Measurements from ENCODE around the gene TSC1. TPM values are rescaled to one million over a fixed set of nuclear protein-coding genes. Genes with fewer than 3 reads are reported as not detected.

TSC1 gene
- total and polyA plus RNA-seq, 2 experiments from 2014 or later: 19.5 to 47.8 TPM

DNA sequence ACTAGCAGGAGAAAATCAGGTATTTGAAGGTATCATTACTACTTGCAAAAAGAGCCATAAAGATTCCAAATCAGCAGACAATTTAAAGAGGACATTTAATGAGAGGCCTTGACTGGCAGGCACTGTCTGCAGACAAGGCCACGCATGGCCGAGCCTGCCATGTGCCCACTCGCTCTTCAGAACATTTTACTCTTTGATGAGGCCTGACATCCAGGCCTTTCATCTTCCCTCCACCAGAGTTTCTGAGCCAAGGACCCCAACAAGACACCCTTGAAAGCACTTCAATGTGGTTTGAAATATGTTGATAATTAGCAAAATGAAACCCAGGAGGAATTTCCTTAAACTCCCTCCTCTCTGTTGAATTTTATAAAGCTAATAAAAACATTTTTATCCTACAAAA is 82.8 kb downstream of the TSC1 start:
- TF ChIP-seq CTCF (IDR thresholded peaks at IDR 0.05; ENCODE audit: poor library complexity): no peak
- TF ChIP-seq EZH2phosphoT487 (IDR thresholded peaks at IDR 0.05; ENCODE audit: low read depth, severe bottlenecking, unreplicated experiment): no peak
- TF ChIP-seq EZH2 (IDR thresholded peaks at IDR 0.05; ENCODE audit: borderline replicate concordance): no peak
- WGBS (ENCODE audit: low lambda C conversion rate, missing lambda C conversion rate): 78% methylated on average over 3 of the region's 3 CpGs
- DNase-seq (ENCODE audit: low spot score): no peak

DNA sequence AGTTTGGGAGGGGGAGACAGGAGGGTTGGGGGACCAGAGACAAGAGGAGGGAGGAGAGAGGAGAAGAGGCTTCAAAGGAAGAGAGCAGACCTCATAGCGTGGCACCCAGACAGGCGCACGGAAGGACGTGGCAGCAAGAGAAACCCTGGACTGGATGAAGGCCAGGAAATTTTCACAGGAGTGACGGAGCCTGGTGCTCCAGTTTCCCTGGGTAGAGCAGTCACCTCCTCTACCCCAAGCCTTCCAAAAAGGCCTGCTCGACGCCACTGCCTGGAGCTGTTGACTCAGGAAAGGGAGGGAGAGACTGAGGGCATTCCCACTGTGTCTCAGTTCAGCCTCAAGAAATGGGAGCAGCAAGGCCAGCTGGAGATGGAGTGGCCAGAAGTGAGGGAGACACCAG is 85.7 kb downstream of the TSC1 start:
- H3K4me1 ChIP-seq (ENCODE audit: insufficient read depth): peaks cover 7% of the 10 kb centered on the region
- H3K4me2 ChIP-seq: no peak overlapping the region
- H2AFZ ChIP-seq: no peak overlapping the region
- no peaks in the 10 kb centered on the region for H3K79me2 ChIP-seq
- DNase-seq (ENCODE audit: low spot score): no peak
- H3K27ac ChIP-seq: no peak overlapping the region
- H4K20me1 ChIP-seq (ENCODE audit: insufficient read depth, poor library complexity, severe bottlenecking): no peaks in the 10 kb centered on the region
- H3K27me3 ChIP-seq: no peaks in the 10 kb centered on the region
- no peaks in the 10 kb centered on the region for H3K36me3 ChIP-seq (replicated peaks; ENCODE audit: insufficient read depth, low read depth)
- no peaks in the 10 kb centered on the region for H3K9me3 ChIP-seq (ENCODE audit: low read depth)
- H3K9me2 ChIP-seq (replicated peaks; ENCODE audit: insufficient read depth): no peaks in the 10 kb centered on the region
- WGBS (ENCODE audit: low lambda C conversion rate, missing lambda C conversion rate): 79% methylated on average over 7 of the region's 7 CpGs
- no peak for TF ChIP-seq EZH2phosphoT487 (IDR thresholded peaks at IDR 0.05; ENCODE audit: low read depth, severe bottlenecking, unreplicated experiment)
- no peak for TF ChIP-seq CTCF (IDR thresholded peaks at IDR 0.05; ENCODE audit: poor library complexity)
- TF ChIP-seq EZH2 (IDR thresholded peaks at IDR 0.05; ENCODE audit: borderline replicate concordance): no peak
- H3K4me3 ChIP-seq: no peak overlapping the region

More for the DNA sequence above, 82.8 kb downstream of the TSC1 start:
- Histone ChIP-seq H3K9me3 (ENCODE audit: low read depth) (no peaks in the 10 kb centered on the region), H4K20me1 (ENCODE audit: insufficient read depth, poor library complexity, severe bottlenecking) (no peaks in the 10 kb centered on the region), H2AFZ (no peak overlapping the region), H3K4me3 (no peak overlapping the region), H3K9me2 (replicated peaks; ENCODE audit: insufficient read depth) (no peaks in the 10 kb centered on the region), H3K4me2 (no peak overlapping the region), H3K79me2 (no peaks in the 10 kb centered on the region), H3K36me3 (replicated peaks; ENCODE audit: insufficient read depth, low read depth) (no peaks in the 10 kb centered on the region), H3K4me1 (ENCODE audit: insufficient read depth) (peaks cover 7% of the 10 kb centered on the region), H3K27ac (no peak overlapping the region), H3K27me3 (no peaks in the 10 kb centered on the region)

- Histone ChIP-seq H3K4me1 (ENCODE audit: insufficient read depth) (peaks cover 7% of the 10 kb centered on the region), H3K9me2 (replicated peaks; ENCODE audit: insufficient read depth) (no peaks in the 10 kb centered on the region), H3K4me2 (peak overlapping the region; percentile 57), H3K4me3 (no peak overlapping the region), H2AFZ (no peak overlapping the region), H3K27ac (peak overlapping the region; percentile 79), H3K36me3 (replicated peaks; ENCODE audit: insufficient read depth, low read depth) (no peaks in the 10 kb centered on the region), H4K20me1 (ENCODE audit: insufficient read depth, poor library complexity, severe bottlenecking) (no peaks in the 10 kb centered on the region), H3K9me3 (ENCODE audit: low read depth) (no peaks in the 10 kb centered on the region), H3K27me3 (no peaks in the 10 kb centered on the region), H3K79me2 (no peaks in the 10 kb centered on the region)
- DNase-seq (ENCODE audit: low spot score): peak; percentile 51
- WGBS (ENCODE audit: low lambda C conversion rate, missing lambda C conversion rate): 78% methylated on average over 24 of the region's 24 CpGs
- TF ChIP-seq EZH2 (IDR thresholded peaks at IDR 0.05; ENCODE audit: borderline replicate concordance) (no peak), EZH2phosphoT487 (IDR thresholded peaks at IDR 0.05; ENCODE audit: low read depth, severe bottlenecking, unreplicated experiment) (no peak), CTCF (IDR thresholded peaks at IDR 0.05; ENCODE audit: poor library complexity) (peak; percentile 14)
Observed at GRCh38 chr9:132857616-132858342, 86.6 kb downstream of the TSC1 start.
